Measurements from ENCODE around the gene VAPA. TPM values are rescaled to one million over a fixed set of nuclear protein-coding genes. Genes with fewer than 3 reads are reported as not detected.

VAPA gene
- total RNA-seq, 6 experiments from 2014 or later: 69.6 to 149 (median 90.7) TPM

DNA sequence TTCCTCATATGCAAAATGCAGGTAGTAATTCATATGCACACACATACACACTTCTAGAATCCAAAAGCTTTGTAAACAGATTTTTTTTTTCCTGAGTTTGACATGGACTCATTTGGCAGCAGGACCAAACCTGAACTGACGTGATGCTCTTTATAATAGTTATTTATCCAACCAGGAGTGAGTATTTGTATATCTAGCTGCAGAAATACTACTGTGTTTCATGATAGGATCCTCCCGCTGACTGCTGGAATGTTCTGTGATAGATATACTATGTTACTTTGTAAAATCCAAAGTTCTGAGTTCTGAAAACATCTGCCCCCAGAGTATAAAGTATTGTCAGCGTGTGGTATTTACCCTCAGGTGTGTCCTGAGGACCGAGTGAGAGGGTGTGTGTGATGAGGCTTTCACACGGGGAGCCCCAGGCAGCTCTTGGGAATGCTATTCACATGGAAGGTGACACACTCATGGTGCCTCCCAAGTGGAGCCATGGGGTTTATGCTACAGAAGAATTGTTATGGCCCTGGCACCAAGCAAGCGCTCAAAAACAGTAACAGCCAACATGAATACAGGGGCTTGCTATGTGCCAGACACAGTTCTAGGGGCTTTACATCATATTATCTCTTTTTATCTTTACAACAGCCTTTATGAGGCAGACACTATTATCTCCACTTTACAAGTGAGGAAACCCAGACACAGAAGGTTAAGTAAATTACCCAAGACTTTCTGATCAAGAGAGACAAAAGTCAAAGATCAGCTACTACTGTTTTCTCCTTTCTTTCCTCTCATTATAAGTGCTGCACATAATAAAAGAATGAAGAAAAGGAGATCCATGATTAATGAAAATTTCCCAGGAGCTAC is 44.7 kb upstream of the VAPA start:
- WGBS (ENCODE audit: insufficient coverage, low coverage, low lambda C conversion rate, missing lambda C conversion rate): 68% methylated on average over 4 of the region's 6 CpGs
- intact Hi-C loops (cut with DNase I): no loop called here
- DNase-seq (no peak), ATAC-seq (no peak)
- H3K9me3 ChIP-seq: no peaks in the 10 kb centered on the region
- H3K27me3 ChIP-seq: no peaks in the 10 kb centered on the region
- H3K36me3 ChIP-seq: no peaks in the 10 kb centered on the region
- H3K4me1 ChIP-seq: peaks cover 0 to 10% (median 0%) of the 10 kb centered on the region in 4 donors
- H3K27ac ChIP-seq: no peak overlapping the region
- TF ChIP-seq, protein P1, sequence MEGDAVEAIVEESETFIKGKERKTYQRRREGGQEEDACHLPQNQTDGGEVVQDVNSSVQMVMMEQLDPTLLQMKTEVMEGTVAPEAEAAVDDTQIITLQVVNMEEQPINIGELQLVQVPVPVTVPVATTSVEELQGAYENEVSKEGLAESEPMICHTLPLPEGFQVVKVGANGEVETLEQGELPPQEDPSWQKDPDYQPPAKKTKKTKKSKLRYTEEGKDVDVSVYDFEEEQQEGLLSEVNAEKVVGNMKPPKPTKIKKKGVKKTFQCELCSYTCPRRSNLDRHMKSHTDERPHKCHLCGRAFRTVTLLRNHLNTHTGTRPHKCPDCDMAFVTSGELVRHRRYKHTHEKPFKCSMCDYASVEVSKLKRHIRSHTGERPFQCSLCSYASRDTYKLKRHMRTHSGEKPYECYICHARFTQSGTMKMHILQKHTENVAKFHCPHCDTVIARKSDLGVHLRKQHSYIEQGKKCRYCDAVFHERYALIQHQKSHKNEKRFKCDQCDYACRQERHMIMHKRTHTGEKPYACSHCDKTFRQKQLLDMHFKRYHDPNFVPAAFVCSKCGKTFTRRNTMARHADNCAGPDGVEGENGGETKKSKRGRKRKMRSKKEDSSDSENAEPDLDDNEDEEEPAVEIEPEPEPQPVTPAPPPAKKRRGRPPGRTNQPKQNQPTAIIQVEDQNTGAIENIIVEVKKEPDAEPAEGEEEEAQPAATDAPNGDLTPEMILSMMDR (IDR thresholded peaks at IDR 0.05): no peak
- no peak for TF ChIP-seq POLR2A (IDR thresholded peaks at IDR 0.05)
- no peak overlapping the region for H3K4me3 ChIP-seq

DNA sequence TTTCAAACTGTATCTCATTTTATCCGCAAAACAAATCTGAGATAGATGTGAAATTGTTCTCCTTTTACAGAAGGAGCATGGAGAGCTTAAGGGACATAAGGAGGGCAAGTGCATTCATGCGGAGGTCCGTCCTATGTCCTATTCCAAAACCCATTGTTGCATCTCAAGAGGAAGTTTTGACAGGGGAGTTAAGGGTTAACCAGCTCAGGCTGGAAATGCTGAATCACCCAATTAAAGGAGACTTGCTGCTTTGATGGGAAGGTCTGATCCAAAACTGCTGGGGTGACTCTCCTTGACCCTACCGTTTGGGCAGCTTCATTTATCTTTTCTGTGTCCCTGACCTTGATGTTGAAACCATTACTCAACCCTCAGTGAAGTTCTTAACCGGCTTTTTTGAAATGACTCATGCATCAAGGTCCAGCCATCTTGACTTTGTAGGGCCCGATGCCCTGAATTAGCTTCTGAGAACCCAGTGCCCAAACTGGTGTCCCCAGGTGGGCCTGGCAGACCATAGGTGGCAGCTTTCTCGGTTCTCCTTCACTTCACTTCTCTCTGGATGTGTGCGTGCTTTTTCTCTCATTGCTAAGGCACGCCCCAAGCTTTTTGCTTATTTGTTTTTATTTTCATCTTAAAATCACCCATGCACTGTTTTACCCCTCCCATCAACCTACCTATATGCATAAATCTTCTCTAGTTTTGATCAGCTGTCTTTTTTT is 43.9 kb upstream of the VAPA start:
- H3K4me1 ChIP-seq: peaks cover 0 to 10% (median 0%) of the 10 kb centered on the region in 4 donors
- DNase-seq (no peak), ATAC-seq (peak in 3 of 4 donors; percentile 59 to 76 (median 70))
- intact Hi-C loops (cut with DNase I): no loop called here
- 56% methylated on average over 9 of the region's 9 CpGs for WGBS (ENCODE audit: insufficient coverage, low coverage, low lambda C conversion rate, missing lambda C conversion rate)
- no peak overlapping the region for H3K27ac ChIP-seq
- no peaks in the 10 kb centered on the region for H3K36me3 ChIP-seq
- H3K4me3 ChIP-seq: no peak overlapping the region
- no peak for TF ChIP-seq POLR2A (IDR thresholded peaks at IDR 0.05)
- TF ChIP-seq, protein P1 (IDR thresholded peaks at IDR 0.05): no peak
- no peaks in the 10 kb centered on the region for H3K9me3 ChIP-seq
- no peaks in the 10 kb centered on the region for H3K27me3 ChIP-seq

DNA sequence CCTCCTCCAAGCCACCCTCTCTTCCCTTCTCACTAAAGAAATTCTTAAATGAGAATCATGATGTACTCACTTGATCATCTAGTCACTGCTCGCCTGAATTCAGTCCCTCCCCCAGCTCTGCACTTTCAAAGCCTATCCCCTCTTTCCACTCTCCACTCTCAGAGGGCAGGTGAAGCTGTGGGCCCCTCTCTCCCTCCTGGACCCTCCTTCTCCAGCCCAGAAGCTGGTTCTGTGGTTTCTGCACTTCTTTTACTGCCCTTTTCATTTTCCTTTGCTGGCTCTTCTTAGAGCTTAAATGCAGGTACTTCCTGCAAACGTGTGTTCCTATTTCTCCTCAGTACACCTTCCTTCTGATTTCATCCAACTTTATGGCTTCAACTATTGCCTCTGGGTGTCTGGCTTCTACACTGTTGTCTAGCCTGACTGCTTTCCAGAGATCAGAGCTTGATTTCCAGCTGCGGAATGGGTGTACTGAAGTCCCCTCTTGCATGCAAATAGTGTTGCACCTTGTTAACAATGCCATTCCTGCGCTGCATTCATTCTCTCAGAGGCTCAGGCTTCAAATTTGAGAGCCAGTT is 43.3 kb upstream of the VAPA start:
- H3K4me1 ChIP-seq: peaks cover 0 to 10% (median 0%) of the 10 kb centered on the region in 4 donors
- DNase-seq: peak in 1 of 3 donors; percentile 40
- no peaks in the 10 kb centered on the region for H3K9me3 ChIP-seq
- H3K27ac ChIP-seq: no peak overlapping the region
- no peaks in the 10 kb centered on the region for H3K36me3 ChIP-seq
- TF ChIP-seq, protein P1 (IDR thresholded peaks at IDR 0.05): no peak
- no peak for TF ChIP-seq POLR2A (IDR thresholded peaks at IDR 0.05)
- intact Hi-C loops (cut with DNase I): no loop called here
- no peak for ATAC-seq
- 59% methylated on average over 4 of the region's 4 CpGs for WGBS (ENCODE audit: insufficient coverage, low coverage, low lambda C conversion rate, missing lambda C conversion rate)
- H3K4me3 ChIP-seq: no peak overlapping the region
- no peaks in the 10 kb centered on the region for H3K27me3 ChIP-seq

DNA sequence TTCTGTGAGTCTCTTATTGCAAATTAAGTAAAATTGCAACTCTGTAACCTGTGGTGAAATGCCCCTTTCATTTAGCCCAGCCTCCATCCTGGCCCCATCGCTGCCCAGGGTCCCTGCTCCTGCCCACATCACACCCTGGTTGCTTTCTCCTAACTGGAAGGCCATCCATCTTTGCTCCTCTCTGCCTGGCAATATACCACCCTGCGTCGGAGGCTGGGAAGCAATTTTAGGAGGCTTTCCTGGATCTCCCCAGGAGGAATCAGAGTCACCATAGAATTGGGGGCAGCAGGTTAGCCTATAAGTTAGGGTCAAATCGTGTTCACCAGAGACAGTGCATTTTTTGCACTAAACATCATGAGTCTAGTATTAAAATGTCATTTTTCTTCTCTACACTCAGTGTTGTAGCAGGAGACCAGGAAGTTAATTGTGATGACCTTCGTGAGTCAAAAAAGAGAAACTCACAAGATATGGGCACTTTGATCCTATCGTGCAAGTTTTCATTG is 42.5 kb upstream of the VAPA start:
- TF ChIP-seq, protein P1 (IDR thresholded peaks at IDR 0.05): no peak
- TF ChIP-seq POLR2A (IDR thresholded peaks at IDR 0.05): no peak
- H3K27me3 ChIP-seq: no peaks in the 10 kb centered on the region
- DNase-seq: peak in 1 of 3 donors; percentile 13
- H3K27ac ChIP-seq: no peak overlapping the region
- WGBS (ENCODE audit: insufficient coverage, low coverage, low lambda C conversion rate, missing lambda C conversion rate): 83% methylated on average over 6 of the region's 6 CpGs
- no peak for ATAC-seq
- H3K4me3 ChIP-seq: no peak overlapping the region
- H3K4me1 ChIP-seq: peaks cover 0 to 10% (median 0%) of the 10 kb centered on the region in 4 donors
- no peaks in the 10 kb centered on the region for H3K36me3 ChIP-seq
- intact Hi-C loops (cut with DNase I): no loop called here
- no peaks in the 10 kb centered on the region for H3K9me3 ChIP-seq

Measured in right lobe of liver (tissue), 6 donors.